Measurements from ENCODE around the gene MBNL2.

Gene MBNL2

GRCh38 chr13:97380696-97381095 is 158.6 kb downstream of the MBNL2 start:
- peaks cover 12% of the 10 kb centered on the region for H3K36me3 ChIP-seq (ENCODE audit: insufficient read depth, low read length)

GRCh38 chr13:97381189-97381588 is 159.1 kb downstream of the MBNL2 start:
- Histone ChIP-seq H3K27me3 (ENCODE audit: insufficient read depth, low read length) (no peaks in the 10 kb centered on the region), H2AFZ (ENCODE audit: low read depth, low read length) (no peak overlapping the region), H3K4me1 (ENCODE audit: insufficient read depth, low read length) (no peaks in the 10 kb centered on the region), H3K36me3 (ENCODE audit: insufficient read depth, low read length) (peaks cover 12% of the 10 kb centered on the region), H3K4me3 (ENCODE audit: low read length) (no peak overlapping the region), H3K9me3 (ENCODE audit: low read length) (no peaks in the 10 kb centered on the region)

More at GRCh38 chr13:97380696-97381095, 158.6 kb downstream of the MBNL2 start:
- Histone ChIP-seq H2AFZ (ENCODE audit: low read depth, low read length) (no peak overlapping the region), H3K4me1 (ENCODE audit: insufficient read depth, low read length) (no peaks in the 10 kb centered on the region), H3K27me3 (ENCODE audit: insufficient read depth, low read length) (no peaks in the 10 kb centered on the region), H3K9me3 (ENCODE audit: low read length) (peaks cover under 1% of the 10 kb centered on the region), H3K4me3 (ENCODE audit: low read length) (no peak overlapping the region)

GRCh38 chr13:97382276-97382675 is 160.1 kb downstream of the MBNL2 start:
- no peaks in the 10 kb centered on the region for H3K27me3 ChIP-seq (ENCODE audit: insufficient read depth, low read length)
- no peaks in the 10 kb centered on the region for H3K9me3 ChIP-seq (ENCODE audit: low read length)
- H3K36me3 ChIP-seq (ENCODE audit: insufficient read depth, low read length), result peaks cover 14% of the 10 kb centered on the region
- H3K4me1 ChIP-seq (ENCODE audit: insufficient read depth, low read length), result no peaks in the 10 kb centered on the region
- no peak overlapping the region for H2AFZ ChIP-seq (ENCODE audit: low read depth, low read length)
- H3K4me3 ChIP-seq (ENCODE audit: low read length), result no peak overlapping the region

GRCh38 chr13:97384371-97384770 is 162.2 kb downstream of the MBNL2 start:
- Histone ChIP-seq H3K4me1 (ENCODE audit: insufficient read depth, low read length) (no peaks in the 10 kb centered on the region), H2AFZ (ENCODE audit: low read depth, low read length) (no peak overlapping the region), H3K27me3 (ENCODE audit: insufficient read depth, low read length) (no peaks in the 10 kb centered on the region), H3K9me3 (ENCODE audit: low read length) (no peaks in the 10 kb centered on the region), H3K36me3 (ENCODE audit: insufficient read depth, low read length) (peaks cover 21% of the 10 kb centered on the region), H3K4me3 (ENCODE audit: low read length) (no peak overlapping the region)

GRCh38 chr13:97385146-97385545 is 163.0 kb downstream of the MBNL2 start:
- no peaks in the 10 kb centered on the region for H3K9me3 ChIP-seq (ENCODE audit: low read length)
- no peak overlapping the region for H2AFZ ChIP-seq (ENCODE audit: low read depth, low read length)
- peaks cover 21% of the 10 kb centered on the region for H3K36me3 ChIP-seq (ENCODE audit: insufficient read depth, low read length)
- no peaks in the 10 kb centered on the region for H3K27me3 ChIP-seq (ENCODE audit: insufficient read depth, low read length)
- no peaks in the 10 kb centered on the region for H3K4me1 ChIP-seq (ENCODE audit: insufficient read depth, low read length)
- H3K4me3 ChIP-seq (ENCODE audit: low read length), result no peak overlapping the region

GRCh38 chr13:97385854-97386253 is 163.7 kb downstream of the MBNL2 start:
- no peaks in the 10 kb centered on the region for H3K9me3 ChIP-seq (ENCODE audit: low read length)
- no peaks in the 10 kb centered on the region for H3K4me1 ChIP-seq (ENCODE audit: insufficient read depth, low read length)
- H2AFZ ChIP-seq (ENCODE audit: low read depth, low read length), result no peak overlapping the region
- peaks cover 21% of the 10 kb centered on the region for H3K36me3 ChIP-seq (ENCODE audit: insufficient read depth, low read length)
- no peak overlapping the region for H3K4me3 ChIP-seq (ENCODE audit: low read length)
- no peaks in the 10 kb centered on the region for H3K27me3 ChIP-seq (ENCODE audit: insufficient read depth, low read length)

- Histone ChIP-seq H3K4me1 (ENCODE audit: insufficient read depth, low read length) (peaks cover 2% of the 10 kb centered on the region), H3K9me3 (ENCODE audit: low read length) (no peaks in the 10 kb centered on the region), H3K4me3 (ENCODE audit: low read length) (no peak overlapping the region), H3K36me3 (ENCODE audit: insufficient read depth, low read length) (peaks cover 29% of the 10 kb centered on the region), H2AFZ (ENCODE audit: low read depth, low read length) (no peak overlapping the region), H3K27me3 (ENCODE audit: insufficient read depth, low read length) (no peaks in the 10 kb centered on the region)
Measured at GRCh38 chr13:97386801-97387484, 164.8 kb downstream of the MBNL2 start.

- Histone ChIP-seq H3K27me3 (ENCODE audit: insufficient read depth, low read length) (no peaks in the 10 kb centered on the region), H3K4me1 (ENCODE audit: insufficient read depth, low read length) (peaks cover 2% of the 10 kb centered on the region), H2AFZ (ENCODE audit: low read depth, low read length) (no peak overlapping the region), H3K9me3 (ENCODE audit: low read length) (no peaks in the 10 kb centered on the region), H3K4me3 (ENCODE audit: low read length) (no peak overlapping the region), H3K36me3 (ENCODE audit: insufficient read depth, low read length) (peaks cover 32% of the 10 kb centered on the region)
Measured at GRCh38 chr13:97387485-97387839, 165.3 kb downstream of the MBNL2 start.

GRCh38 chr13:97387890-97388289 is 165.8 kb downstream of the MBNL2 start:
- peaks cover 29% of the 10 kb centered on the region for H3K36me3 ChIP-seq (ENCODE audit: insufficient read depth, low read length)
- H3K4me1 ChIP-seq (ENCODE audit: insufficient read depth, low read length), result peaks cover 2% of the 10 kb centered on the region
- no peak overlapping the region for H2AFZ ChIP-seq (ENCODE audit: low read depth, low read length)
- H3K27me3 ChIP-seq (ENCODE audit: insufficient read depth, low read length), result no peaks in the 10 kb centered on the region
- H3K9me3 ChIP-seq (ENCODE audit: low read length), result no peaks in the 10 kb centered on the region
- H3K4me3 ChIP-seq (ENCODE audit: low read length), result no peak overlapping the region

GRCh38 chr13:97388373-97388772 is 166.2 kb downstream of the MBNL2 start:
- H3K4me3 ChIP-seq (ENCODE audit: low read length), result no peak overlapping the region
- H2AFZ ChIP-seq (ENCODE audit: low read depth, low read length), result no peak overlapping the region
- no peaks in the 10 kb centered on the region for H3K9me3 ChIP-seq (ENCODE audit: low read length)
- H3K36me3 ChIP-seq (ENCODE audit: insufficient read depth, low read length), result peaks cover 29% of the 10 kb centered on the region
- no peaks in the 10 kb centered on the region for H3K27me3 ChIP-seq (ENCODE audit: insufficient read depth, low read length)
- peaks cover 2% of the 10 kb centered on the region for H3K4me1 ChIP-seq (ENCODE audit: insufficient read depth, low read length)

- no peak overlapping the region for H2AFZ ChIP-seq (ENCODE audit: low read depth, low read length)
- peaks cover 27% of the 10 kb centered on the region for H3K36me3 ChIP-seq (ENCODE audit: insufficient read depth, low read length)
- no peaks in the 10 kb centered on the region for H3K27me3 ChIP-seq (ENCODE audit: insufficient read depth, low read length)
- peaks cover 2% of the 10 kb centered on the region for H3K4me1 ChIP-seq (ENCODE audit: insufficient read depth, low read length)
- H3K9me3 ChIP-seq (ENCODE audit: low read length), result no peaks in the 10 kb centered on the region
- H3K4me3 ChIP-seq (ENCODE audit: low read length), result no peak overlapping the region
Measured at GRCh38 chr13:97390941-97391600, 168.9 kb downstream of the MBNL2 start.

GRCh38 chr13:97392020-97392419 is 169.9 kb downstream of the MBNL2 start:
- no peak overlapping the region for H2AFZ ChIP-seq (ENCODE audit: low read depth, low read length)
- peaks cover 23% of the 10 kb centered on the region for H3K36me3 ChIP-seq (ENCODE audit: insufficient read depth, low read length)
- H3K27me3 ChIP-seq (ENCODE audit: insufficient read depth, low read length), result no peaks in the 10 kb centered on the region
- H3K4me1 ChIP-seq (ENCODE audit: insufficient read depth, low read length), result peaks cover 2% of the 10 kb centered on the region
- H3K4me3 ChIP-seq (ENCODE audit: low read length), result no peak overlapping the region
- H3K9me3 ChIP-seq (ENCODE audit: low read length), result no peaks in the 10 kb centered on the region

GRCh38 chr13:97394542-97394941 is 172.4 kb downstream of the MBNL2 start:
- Histone ChIP-seq H3K9me3 (ENCODE audit: low read length) (no peaks in the 10 kb centered on the region), H3K4me3 (ENCODE audit: low read length) (no peak overlapping the region), H3K36me3 (ENCODE audit: insufficient read depth, low read length) (peaks cover 15% of the 10 kb centered on the region), H3K27me3 (ENCODE audit: insufficient read depth, low read length) (no peaks in the 10 kb centered on the region), H3K4me1 (ENCODE audit: insufficient read depth, low read length) (peaks cover 2% of the 10 kb centered on the region), H2AFZ (ENCODE audit: low read depth, low read length) (no peak overlapping the region)

All from neuron (in vitro differentiated cells).